PC-9 (cell line): ENCODE measurements around the gene ZMYND19.

Experiments used
- EZH2 ChIP-seq: fragments of 200-600 bp; sonication (generic); IDR thresholded peaks from 2 replicates; pipeline ENCODE4 v1.8.0; 2017; ENCODE audit warnings: antibody characterized with exemption, low read depth
- TF ChIP-seq, protein P1 (sequence below): fragments of 200-600 bp; sonication (generic); conservative IDR thresholded peaks from 2 replicates; pipeline ENCODE4 v1.6.1; 2017; ENCODE audit warnings: mixed run types, antibody characterized with exemption, mild to moderate bottlenecking, moderate library complexity

DNA sequence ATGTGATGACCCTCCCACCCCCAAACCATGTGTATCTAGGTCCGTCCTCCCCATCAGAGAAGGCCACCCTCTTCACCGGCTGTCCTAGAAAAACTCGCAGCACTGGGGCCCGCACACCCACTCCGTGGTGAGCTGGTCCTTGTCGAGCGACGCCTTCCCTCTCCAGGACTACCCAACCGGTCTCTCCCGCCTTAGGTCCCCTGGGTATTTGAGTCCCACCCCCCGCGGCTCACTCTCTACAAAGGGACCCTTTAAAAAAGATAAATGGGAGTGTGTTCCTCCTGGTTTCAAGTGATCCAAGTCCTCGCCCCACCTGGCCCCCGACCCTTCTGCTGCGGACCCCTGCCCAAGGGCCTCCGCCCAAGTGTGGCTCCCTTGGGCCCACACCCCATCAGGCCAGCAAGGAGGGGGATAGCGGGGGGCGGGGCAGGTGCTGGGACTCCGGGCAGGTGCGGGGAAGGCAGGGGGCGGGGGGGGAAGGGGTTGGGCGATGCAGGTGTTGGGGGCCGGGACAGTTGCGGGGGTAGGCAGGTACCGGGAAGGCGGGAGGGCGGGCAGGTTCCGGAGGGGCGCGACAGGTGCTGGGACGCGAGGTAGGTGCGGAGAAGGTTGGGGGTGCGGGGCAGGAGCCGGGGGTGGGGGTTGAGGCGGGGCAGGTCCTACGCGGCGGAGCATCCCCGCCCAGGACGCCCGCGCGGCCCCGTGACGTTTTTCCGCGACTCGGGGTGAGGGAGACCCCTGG is 14.2 kb upstream of the ZMYND19 start:
- TF ChIP-seq, protein P1, sequence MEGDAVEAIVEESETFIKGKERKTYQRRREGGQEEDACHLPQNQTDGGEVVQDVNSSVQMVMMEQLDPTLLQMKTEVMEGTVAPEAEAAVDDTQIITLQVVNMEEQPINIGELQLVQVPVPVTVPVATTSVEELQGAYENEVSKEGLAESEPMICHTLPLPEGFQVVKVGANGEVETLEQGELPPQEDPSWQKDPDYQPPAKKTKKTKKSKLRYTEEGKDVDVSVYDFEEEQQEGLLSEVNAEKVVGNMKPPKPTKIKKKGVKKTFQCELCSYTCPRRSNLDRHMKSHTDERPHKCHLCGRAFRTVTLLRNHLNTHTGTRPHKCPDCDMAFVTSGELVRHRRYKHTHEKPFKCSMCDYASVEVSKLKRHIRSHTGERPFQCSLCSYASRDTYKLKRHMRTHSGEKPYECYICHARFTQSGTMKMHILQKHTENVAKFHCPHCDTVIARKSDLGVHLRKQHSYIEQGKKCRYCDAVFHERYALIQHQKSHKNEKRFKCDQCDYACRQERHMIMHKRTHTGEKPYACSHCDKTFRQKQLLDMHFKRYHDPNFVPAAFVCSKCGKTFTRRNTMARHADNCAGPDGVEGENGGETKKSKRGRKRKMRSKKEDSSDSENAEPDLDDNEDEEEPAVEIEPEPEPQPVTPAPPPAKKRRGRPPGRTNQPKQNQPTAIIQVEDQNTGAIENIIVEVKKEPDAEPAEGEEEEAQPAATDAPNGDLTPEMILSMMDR, result no peak
- TF ChIP-seq EZH2, result no peak
